Measurements from ENCODE around the gene PARD3B.

Gene PARD3B

DNA sequence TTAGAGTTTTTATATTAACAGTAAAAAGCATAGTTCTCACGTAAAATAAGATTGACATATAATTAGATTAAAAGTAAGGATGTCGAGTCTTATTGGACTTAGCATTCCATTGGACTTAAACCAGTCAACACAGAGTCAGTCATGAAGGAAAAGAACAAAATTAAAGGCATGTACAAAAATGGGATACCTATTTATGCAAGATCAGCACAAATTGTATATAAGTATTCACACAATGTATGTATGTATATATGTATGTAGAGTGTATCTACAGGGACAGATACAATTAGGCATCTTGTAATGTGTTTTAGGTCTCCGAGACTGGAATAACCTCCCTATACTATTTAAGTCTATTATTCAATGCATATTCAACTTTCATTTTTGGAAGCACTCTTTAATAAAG is 419.1 kb downstream of the PARD3B start:
- DNase-seq (ENCODE audit: low read depth), result no peak

DNA sequence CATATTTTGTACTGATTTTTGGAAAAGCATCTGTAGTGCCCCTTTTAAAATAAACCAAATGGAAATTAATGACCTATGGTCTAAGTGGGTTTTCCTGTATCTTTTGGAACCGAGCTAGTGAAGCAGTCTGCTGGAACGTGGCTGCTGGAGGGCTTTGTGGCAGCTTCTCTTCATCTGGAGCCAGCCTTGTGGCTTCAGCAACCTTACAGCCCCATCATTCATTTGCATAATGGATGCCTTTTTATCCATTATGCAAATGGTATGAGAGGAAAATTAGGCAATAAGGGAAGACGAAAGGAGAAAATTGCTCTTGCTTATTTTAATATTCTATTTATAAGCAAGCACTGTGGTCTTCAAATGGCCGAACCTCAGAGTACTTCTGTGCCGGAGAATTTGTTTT is 421.0 kb downstream of the PARD3B start:
- no peak for DNase-seq (ENCODE audit: low read depth)

DNA sequence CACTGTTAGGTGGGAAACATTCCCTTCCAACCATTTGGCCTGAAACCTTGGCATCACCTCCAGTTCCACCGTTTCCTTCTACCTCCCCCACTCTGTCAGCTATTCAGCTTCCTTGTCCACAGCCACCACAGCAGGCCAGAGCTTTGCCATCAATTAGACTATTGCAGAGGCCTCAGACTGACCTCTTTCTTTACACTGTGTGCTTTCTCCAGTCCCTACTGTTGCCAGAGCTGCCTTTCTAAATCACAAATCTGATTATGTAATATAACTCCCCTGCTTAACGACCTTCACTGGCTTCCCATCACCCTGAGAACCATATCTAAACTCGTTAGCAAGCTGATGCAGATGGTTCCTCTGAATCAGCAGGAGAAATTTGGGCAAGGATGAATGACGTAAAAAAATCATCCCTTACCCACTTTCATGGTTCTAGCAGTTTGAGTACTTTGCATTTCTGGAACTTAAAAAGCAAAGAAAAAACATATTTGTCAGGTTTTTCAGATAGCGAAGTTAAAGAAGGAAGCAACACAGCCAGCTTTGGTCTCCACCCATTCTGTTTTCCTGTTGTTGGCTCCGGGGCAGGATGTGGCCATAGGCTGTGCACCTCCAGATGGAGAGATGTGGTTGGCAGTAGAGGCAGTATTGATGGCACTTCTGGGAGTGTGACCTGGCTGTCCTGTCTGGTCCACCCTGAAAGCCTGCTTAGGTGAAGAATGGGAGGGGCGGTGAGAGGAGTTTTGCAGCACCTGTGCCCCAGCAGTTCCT is 422.1 kb downstream of the PARD3B start:
- no peak for DNase-seq (ENCODE audit: low read depth)

DNA sequence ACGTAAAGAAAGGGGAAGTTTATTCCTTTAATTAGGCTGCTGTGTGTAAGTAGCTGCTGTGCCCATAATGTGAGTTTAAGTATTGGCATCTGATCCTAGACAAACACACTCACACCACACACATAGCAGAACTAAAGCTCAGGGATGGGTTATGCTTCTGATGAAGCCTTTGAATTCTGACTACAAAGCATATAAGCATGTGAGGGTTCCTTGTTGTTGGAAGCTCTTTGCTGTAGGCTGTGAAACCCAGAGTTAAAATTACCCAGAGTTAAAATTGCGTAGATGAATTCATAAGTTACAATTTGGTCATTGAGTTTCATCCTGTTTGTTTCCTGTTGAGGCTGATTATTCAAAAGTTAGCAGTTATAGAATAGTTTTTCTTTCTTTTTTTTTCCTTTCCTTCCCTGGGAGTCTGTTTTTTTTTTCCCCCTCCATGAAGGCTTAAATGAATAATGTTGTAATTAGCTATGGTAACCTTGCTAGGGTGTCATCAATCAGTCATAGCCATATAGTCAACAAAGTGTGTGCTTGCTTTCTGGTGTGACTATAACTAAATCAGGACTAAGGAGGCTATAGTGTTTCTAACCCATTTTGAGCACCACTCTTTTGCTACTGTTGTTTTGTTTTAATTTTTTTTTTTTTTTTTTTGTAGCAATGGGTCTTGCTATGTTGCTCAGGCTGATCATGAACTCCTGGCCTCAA is 426.1 kb downstream of the PARD3B start:
- no peak for DNase-seq (ENCODE audit: low read depth)

DNA sequence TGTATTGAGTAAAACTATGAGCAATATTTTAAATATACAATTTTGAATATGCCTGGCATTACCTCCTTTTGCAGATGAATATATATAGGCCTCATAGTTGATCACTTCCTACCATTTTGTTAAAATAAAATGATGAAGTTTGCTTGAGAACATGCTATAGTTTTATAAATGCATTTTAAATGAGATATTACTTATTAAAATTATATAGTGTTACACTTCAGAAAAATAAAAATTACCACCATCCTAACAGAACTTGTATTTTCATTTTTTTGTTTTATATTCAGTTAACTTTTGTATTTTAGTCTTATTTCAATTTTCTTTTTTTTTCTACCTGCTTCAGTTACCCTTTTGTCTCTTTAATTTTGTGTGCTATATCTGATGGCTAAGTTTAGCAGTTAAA is 426.9 kb downstream of the PARD3B start:
- DNase-seq (ENCODE audit: low read depth), result no peak

DNA sequence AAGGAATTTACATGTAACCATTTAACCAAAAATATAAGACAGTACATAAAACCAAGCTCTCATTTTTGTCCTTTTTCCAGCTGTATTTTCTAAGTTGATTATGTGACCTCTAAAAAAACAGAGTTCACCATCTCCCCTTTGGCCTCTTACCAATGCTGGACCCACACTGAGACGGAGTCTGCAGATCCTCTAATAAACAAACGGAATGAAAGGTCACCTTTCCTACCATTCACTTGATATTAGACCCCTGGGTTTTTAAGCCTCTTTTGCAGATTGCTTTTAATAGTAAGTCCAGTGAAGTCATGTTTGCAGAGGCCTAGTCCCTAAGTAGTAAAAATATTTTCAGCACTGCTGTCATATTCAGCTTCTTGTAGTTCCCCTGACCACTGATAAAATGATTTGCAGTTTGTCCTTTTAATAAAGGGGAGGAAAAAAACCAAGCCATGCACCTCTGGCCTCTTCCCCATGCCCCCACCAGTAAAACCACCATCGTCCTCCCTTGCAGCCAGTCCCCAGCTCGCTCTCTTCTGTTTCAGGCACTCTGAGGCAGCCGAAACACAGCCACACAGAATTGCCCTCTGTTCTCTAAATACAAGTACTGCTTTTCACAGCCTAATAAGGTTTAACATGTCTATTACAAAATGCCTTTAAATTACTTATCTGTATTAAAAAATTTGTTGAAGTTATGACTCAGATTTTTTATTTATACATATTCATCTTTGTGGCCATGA is 427.5 kb downstream of the PARD3B start:
- no peak for DNase-seq (ENCODE audit: low read depth)

DNA sequence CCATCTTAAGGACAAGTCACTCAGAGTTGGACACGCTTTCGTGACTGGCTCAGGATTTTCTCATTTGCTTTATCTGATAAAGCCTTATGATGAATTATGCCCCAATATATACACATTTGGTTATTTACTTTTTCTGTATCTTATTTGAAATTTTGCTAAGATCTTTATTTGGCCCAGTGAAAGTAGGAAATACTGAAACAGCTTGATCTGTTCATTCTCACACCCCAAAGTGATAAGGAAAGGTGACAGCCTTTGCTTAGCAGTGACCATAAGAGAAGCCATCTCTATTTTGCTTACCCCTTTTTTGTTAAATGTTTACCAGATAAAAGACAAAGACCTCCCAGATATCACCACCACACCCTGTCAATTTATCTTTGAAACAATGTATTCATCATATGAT is 428.3 kb downstream of the PARD3B start:
- no peak for DNase-seq (ENCODE audit: low read depth)

DNA sequence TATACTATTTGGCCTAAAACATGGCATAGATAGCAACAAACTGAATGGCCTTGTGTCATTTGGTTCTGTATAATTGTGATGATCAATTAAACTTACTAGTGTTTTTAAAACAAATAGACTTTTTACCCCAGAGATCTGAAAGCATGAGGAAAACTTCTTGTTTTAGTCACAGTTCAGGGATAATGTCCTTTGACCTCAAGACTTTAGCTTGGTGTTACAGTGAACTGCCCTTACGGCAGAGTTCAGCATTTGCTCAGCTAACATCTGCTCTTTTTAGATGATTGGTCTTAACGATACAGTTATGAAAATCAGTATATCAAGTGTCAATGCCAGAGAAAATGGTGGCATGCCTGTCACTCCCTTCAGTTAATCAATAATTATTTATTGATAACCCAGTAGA is 429.2 kb downstream of the PARD3B start:
- DNase-seq (ENCODE audit: low read depth), result no peak

DNA sequence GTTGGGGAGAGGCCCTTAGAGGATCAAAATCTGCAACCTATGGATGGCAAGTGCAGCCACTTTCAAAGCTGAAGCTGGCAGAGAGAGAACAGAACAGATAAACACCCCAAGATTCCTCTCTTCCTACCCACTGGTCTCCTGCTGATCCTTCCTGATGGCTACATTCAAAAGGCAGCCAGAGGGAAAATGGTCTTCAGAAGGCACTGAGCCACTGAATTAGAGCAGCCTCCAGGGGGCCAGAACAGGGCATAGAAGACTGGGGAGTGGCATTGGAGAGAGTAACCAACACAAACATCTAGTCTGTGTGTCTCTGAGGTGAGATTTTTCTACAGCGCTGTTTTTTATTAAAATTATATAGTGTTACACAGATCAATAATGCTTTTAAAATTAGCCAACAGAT is 432.6 kb downstream of the PARD3B start:
- DNase-seq (ENCODE audit: low read depth), result no peak

DNA sequence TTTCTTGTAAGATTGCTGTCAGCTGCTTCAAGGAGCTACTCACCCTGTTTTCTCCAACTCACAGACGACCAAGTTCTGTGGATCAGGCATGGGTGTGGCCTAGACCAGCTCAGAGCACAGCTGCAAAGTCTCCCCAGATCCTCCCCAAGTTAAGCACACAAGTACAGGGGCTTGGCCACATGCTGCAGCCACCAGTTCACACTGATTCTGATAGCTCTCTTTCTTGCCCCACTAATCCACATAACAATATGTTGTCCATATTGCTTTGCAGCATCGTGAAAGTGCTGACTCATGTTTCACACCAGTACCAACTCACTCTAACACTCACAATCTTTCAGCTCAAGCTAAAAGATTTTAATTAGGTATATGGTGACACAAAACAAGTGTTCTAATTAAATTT is 437.0 kb downstream of the PARD3B start:
- DNase-seq (ENCODE audit: low read depth), result no peak

DNA sequence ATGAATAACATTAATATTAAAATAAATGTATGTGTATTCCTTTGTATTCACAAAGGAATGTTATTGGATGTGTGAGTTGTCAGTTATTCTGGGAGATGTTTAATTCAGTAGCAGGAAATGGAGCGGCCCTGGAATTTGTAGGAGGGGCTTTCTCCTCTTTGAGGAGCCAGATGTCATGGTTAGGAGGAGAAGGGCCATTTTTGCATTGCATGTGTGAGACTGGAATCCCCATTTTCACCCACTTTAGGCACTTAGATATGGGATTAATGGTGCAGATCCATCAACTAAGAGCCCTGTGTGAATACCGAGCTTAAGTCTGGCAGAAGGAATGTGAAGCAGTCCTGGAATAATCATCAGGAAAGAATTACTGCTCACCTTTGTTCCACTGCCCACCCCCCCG is 439.2 kb downstream of the PARD3B start:
- DNase-seq (ENCODE audit: low read depth), result no peak

DNA sequence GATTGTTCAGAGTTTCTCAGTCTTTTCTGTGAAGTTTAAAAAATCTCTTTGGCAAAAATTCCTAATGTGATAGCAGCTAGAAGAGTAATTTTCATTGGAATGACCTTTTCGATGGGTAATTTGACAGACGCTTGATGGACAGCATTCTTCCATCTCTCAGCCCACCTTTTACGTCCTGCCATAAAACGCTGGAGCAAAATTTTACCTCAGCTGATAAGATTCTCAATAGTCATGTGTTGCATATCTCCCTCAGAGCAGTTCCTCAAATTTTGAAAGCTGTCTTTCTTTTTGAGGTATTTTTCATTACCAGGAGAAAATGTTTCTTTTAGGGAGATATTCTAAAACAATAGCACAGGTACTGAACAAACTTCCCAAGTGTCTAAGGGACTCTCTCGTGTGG is 441.4 kb downstream of the PARD3B start:
- no peak for DNase-seq (ENCODE audit: low read depth)

DNA sequence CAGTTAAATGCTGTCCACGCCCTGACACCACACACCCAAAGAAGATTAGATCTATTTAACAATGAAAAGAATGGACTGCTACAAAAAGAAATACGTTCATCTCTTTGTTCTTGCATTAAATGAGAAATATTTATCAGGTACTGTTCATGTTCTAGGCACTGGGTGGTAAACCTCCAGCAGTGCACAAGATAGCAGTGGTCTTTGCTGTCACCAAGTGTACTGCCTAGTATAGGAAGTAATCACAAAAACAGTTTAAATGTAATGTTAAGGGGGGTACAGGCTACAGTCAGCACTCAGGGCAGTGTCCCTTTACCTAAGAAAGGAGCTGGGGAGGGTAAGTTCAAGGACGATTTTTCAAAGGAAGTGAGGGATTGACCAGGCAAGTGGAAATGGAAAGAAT is 443.6 kb downstream of the PARD3B start:
- no peak for DNase-seq (ENCODE audit: low read depth)

DNA sequence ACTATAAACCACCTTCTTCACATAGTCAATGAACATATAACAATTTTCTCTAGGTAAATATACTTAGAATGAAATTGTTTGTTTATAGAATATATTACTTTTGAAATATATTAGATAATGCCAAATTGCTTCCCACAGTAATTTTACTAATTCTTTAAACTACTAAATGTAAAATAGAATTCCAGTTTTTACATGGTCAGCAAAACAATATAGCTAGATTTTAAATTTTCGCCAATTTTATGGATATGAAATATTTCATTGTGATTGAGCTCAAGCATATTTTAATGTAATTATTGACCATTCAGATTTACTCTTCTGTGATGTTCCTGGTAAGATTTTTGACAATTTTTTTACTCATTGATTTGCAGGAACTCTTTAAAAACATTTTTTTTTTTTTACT is 444.6 kb downstream of the PARD3B start:
- no peak for DNase-seq (ENCODE audit: low read depth)

DNA sequence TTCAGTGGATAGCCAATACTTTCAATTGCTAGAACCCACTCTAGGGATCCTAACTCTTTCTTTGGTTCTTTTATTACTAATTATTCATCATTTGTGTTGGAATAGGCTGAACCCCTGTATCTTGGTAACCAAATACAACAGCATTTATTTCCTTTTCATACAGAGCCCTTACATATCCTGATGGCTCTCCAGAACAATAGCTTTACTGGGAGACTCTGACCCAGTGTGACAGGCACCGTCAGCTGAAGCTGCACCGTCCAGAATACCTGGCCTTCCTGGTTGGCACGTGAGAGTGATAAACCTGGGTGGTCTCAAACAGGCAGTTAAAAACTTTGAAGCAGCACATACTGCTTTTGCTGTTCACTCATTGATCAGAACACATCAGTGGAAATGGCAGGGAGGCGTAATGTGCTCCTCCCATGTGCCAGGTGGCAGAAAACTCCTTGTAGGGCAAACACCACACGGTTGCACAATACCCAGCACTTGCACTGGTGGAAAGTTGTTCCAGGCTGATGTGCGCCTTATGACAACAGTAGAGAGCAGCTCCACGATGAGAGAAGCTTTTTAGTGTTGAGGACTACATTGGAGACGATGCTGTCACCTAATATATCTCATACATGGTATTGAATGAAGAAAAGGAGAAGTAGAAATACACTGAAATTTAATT is 456.2 kb downstream of the PARD3B start:
- DNase-seq (ENCODE audit: low read depth), result no peak

DNA sequence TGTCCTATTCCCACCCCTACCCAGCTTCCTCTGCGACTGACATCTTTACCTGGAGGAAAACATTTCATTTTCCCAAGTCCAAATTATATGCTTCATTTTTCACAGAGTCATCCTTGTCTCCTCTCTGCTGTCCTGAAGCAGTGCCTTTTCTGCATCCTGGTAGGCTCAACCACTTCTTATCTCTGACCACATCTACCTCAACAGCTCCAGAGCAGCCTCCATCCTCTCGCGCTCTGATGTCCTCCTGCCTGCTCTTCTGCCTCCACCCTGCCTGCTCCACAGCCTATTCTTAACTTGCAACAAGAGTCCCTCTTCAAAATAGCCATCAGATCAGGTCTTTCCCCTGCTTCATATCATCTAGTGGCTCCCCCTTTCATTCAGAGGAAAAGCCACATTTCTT is 457.1 kb downstream of the PARD3B start:
- no peak for DNase-seq (ENCODE audit: low read depth)

DNA sequence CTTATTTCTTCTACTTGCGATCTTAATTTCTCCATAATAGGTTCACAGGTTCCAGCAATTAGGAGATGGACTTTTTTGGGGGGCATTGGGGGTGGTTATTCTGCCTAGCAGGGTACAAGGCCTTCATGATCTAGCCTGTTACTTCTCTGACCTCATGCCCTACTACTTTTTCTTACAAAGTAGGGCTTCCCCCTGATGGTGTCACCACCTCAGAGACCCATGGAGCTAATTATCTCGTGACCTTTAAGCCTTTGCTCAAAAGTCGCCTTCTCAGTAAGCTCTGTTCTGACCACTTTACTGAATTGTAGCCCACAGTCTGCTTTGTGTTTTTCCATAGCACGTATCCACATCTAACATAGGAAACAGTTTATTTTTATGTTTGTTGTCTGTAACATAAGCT is 458.0 kb downstream of the PARD3B start:
- no peak for DNase-seq (ENCODE audit: low read depth)

DNA sequence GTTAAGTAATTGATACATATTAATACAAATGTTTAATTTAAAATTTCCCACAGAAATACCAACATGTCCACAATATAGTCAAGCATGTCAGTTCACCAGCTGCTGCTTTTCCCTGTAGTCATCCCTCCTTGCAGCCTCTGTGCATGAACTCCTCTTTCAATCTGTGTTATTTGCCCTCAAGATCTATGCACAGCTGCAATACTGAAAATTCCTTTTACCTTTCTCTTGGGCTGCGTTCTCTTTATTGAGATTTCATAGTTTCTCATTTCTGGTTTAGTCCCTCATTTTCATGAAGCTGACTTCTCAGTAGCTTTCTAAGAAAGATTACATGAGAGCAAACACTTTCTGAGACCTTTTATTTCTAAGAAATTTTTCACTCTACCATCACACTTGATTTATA is 464.9 kb downstream of the PARD3B start:
- no peak for DNase-seq (ENCODE audit: low read depth)

DNA sequence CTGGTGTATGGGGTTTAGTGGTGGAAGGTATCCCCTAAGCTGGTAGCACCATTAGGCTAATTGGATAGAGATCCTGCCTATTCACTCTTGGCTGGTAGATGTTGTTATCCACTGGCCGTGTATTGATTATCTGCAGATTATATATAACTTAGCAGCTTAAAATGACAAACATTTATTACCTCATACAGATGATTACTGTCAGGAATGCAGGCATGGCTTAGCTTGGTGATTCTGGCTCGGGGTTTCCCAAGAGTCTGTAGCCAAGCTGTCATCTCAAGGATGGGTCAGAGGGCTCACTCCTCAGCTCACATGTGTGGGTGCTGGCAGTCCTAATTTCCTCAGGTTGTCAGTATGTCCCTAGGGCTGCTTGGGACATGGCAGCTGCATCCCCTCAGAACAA is 465.8 kb downstream of the PARD3B start:
- DNase-seq (ENCODE audit: low read depth), result no peak

DNA sequence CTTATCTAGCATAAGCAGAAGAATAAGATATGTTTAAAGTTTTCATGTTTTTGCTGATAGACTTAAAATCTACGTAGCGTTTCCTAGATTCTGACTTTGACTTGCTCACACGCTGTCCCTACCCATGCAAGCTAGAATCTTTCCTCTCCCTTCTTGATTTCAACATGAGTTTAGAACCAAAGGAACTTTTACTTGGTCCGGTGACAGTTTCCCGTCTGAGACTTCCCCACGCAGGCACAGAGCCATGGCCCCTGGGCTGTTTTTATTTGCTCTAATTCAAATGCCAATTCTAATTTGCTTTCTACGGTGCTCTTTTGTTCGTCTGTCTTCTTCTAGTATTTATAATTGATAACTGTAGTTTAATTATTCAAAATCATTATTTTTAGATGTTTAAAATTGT is 467.7 kb downstream of the PARD3B start:
- no peak for DNase-seq (ENCODE audit: low read depth)

DNA sequence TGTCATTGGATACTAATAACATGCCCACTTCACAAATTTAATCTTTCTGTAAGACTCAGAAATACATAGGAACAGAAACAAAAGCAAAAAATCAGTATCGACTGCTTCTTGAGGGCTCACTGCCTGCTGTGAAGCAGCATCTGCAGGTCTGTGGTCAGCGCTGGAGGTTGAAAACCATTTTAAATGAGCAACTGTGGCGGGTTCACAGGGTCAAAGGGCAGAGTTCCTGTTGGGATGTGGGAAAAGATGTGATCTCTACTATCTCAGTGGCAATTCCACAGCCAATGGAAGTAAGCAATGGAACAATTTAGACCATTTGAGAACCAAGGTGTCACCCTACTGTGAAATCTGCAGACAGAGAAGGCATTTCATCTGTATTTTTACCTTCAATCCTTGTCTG is 468.3 kb downstream of the PARD3B start:
- no peak for DNase-seq (ENCODE audit: low read depth)

DNA sequence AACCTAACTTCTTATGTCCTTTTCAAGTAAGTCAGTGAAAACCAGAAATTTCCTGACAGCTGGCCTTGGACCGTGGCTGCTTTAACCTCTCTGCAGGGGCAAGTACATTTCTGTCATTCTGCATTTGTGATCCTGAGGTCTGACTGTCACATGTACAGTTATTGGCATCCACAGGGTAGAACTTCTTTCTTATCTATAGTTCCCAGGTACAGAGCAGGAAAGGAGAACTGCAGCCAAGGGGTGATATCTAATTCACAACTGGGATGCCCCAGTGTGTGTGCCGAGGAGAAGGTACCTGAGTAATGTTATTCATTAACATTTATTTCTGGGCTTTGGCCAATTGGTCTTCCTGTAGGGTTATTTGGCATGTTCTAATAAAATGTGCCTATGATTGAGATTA is 468.9 kb downstream of the PARD3B start:
- no peak for DNase-seq (ENCODE audit: low read depth)

DNA sequence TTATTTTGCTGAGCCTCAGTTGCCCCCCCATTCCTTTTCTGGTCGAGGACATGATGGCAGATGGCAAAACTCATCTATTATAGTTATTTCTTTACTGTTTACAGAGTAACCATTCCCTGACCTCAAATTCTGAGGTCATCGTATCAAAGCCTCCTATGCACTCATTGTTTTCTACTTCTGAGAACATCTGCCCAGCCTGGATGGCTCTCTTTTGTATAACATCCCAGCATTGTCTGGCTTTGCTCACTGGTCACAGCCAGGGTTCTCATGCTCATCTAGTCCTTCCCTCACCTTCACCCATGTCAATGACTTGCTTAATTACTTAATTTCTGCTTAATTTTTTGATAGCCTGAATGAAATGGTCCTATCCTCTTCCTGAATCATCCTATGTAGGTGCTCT is 472.1 kb downstream of the PARD3B start:
- no peak for DNase-seq (ENCODE audit: low read depth)

Measured in HS-5 (cell line).